DMS53 (cell line): ENCODE data around the gene ALG14.
"Not testable (repeated sequence)": the region's sequence is repeated elsewhere in the genome, so short reads cannot be mapped to it uniquely, and the experiment has no call there.

ENCODE experiments used
- DNase-seq: peaks from one replicate; lab custom pipeline; 2025; lab: John Stamatoyannopoulos, UW

ALG14 gene

GRCh38 chr1:95086949-95087533 is 14.3 kb upstream of the ALG14 start:
- peak; percentile 27 for DNase-seq

- DNase-seq = no peak
These were observed 12.6 kb upstream of the ALG14 start for GRCh38 chr1:95085376-95085775.

DNA sequence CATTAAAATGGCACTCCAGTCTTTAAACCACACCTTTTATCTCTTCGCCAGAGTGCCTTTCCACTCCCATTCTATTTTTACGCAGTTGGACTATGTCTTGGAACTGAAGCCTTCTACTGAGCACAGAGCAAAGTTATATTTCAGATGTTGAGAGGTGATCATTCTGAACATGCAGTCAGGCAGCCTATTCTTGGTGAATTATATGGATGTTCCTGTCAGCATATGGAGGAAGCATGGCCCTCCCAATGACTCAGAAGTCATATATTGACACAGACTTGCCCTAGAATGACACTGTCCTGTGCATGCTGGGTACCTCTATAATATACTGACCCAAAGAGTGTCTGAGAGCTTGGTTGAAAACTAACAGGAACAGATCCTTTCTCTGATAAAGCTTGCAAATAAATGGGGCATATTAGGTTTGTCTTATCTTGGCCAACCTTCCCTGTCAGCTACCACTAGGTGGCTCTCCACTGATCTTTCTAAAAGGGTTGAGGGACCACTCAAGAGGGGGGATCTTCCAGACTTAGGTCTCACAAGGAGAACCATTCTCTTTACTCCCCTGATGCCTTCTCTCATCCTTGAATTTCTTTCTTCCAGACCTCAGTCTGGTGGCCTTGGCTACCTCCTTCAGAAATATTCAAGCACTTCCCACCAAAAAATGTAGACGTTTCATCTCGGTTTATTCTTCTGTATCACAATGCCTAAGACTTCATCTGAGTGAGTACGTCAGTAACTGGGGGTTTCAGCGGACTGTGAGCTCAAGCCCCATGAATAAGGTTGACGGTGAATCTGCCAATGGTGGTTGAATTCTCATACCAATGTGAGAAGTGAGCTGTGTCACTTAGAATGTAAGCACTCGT is 11.8 kb upstream of the ALG14 start:
- peak; percentile 87 for DNase-seq

DNA sequence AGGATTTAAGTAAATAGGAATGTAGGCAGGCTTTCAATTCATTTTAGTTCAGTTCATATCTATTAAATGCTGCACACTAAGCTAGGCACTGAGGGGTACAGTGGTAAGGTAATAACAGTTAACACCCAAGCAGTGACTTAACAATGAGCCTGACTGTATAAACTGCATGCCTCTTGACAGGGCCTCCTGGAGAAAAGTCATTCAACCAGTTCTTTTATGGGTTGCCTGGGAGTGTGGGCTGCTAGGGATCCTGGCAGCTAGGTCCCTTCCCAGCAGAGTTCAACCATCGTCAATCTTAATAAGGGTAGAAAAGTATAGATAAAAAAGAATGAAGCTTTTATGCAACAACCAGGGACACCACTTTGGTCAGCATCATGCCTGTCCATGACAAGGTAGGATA is 8.1 kb upstream of the ALG14 start:
- DNase-seq = no peak

DNA sequence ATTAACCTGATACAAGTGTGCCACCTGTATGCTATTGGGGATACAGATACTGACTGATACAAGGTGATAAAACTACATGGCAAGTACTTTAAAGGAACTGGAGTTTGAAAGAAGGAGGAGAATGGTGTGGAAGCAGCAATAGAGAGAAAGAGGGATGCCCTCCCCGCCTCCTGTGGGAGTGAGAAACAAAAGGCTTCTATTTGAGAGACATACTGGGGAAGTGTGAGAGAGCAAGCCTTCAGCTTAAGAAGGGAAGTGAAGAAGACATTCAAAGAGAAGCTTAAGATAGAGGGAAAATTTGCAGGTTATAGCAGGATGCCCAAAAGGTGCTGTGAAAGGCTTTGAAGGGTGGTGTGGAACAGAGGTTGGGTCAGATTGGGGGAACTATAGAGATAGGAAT is 7.7 kb upstream of the ALG14 start:
- DNase-seq = no peak

DNA sequence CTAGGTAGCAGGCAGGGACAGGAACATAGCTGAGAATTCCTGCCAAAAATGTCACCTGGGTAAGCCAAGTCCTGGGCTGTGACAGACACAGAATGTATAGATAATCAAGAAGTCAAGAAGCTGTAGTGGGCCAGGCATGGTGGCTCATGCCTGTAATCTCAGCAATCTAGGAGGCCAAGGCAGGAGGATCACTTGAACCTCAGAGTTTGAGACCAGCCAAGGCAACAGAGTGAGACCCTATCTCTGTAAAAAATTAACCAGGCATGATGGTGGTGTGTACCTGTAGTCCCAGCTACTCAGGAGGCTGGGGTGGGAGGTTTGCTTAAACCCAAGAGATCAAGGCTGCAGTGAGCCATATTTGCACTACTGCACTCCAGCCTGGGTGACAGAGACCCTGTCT is 3.3 kb upstream of the ALG14 start:
- DNase-seq = no peak

GRCh38 chr1:95073446-95073845 is 695 bp upstream of the ALG14 start:
- DNase-seq = peak; percentile 65

- peak; percentile 54 for DNase-seq
These were observed 634 bp downstream of the ALG14 start for GRCh38 chr1:95072117-95072516.

DNA sequence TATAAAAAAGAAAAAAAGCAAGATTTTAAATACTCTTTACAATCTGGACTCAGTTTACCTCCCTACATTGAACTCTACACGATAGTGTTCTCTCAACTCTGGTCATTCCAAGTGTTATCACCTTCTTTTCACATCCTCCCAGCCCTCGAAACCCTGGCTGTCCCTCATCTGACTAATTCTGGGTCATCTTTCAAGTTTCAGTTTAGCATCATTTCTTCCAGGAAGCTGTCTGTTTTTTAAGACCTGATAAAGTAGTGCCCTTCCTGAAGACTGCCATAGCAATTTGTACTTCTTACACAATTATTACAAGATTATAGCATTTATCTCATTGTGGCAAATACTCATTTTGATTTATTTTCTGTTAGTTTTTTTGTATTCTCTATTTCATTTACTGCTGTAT is 1.2 kb downstream of the ALG14 start:
- no peak for DNase-seq

- DNase-seq = no peak
These were observed 3.0 kb downstream of the ALG14 start for GRCh38 chr1:95069710-95070093.

- DNase-seq = peak; percentile 87
These were observed 3.6 kb downstream of the ALG14 start for GRCh38 chr1:95068956-95069709.

- DNase-seq = no peak
These were observed 5.2 kb downstream of the ALG14 start for GRCh38 chr1:95067568-95067967.

GRCh38 chr1:95067062-95067461 is 5.7 kb downstream of the ALG14 start:
- peak; percentile 30 for DNase-seq

DNA sequence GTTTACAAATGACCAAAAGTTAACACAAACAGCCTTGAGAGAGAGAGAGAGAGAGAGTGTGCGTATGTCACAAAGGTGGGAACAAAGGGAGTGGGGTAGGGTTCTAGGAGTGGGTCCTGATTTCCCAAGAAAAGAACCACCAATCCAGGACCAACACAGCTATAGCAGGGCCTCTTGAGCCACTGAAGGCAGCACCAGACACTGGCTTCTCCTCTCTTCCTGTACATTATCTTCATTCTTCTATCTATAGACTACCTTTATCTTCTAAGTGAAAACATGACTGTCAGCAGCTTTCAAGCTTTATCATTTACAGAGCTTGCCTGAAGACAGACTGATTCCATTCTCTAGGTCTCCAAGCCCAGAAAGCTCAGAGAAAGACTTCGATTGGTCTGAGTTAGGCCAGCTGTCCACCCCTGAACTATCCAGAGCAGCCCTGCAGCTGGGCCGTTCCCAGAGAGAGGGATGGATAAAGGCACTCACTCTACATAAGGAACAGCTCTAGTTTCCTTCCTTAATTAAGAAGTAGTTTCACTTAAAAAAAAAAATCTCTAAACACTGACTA is 11.2 kb downstream of the ALG14 start:
- DNase-seq = no peak

DNA sequence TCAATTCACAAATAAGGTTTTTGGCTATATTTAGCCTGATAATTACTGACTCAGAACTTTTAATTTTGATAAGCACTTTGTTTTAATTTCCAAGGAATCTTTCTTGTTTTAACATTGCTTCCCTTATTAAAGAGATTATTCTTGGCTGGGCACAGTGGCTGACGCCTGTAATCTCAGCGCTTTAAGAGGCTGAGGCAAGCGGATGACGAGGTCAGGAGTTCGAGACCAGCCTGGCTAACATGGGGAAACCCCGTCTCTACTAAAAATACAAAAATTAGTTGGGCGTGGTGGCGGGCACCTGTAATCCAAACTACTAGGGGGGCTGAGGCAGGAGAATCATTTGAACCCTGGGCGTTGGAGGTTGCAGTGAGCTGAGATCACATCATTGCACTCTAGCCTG is 13.8 kb downstream of the ALG14 start:
- DNase-seq = no peak

GRCh38 chr1:95057351-95057750 is 15.4 kb downstream of the ALG14 start:
- DNase-seq = no peak

GRCh38 chr1:95049935-95050334 is 22.8 kb downstream of the ALG14 start:
- DNase-seq = no peak

GRCh38 chr1:95048317-95048716 is 24.4 kb downstream of the ALG14 start:
- no peak for DNase-seq

DNA sequence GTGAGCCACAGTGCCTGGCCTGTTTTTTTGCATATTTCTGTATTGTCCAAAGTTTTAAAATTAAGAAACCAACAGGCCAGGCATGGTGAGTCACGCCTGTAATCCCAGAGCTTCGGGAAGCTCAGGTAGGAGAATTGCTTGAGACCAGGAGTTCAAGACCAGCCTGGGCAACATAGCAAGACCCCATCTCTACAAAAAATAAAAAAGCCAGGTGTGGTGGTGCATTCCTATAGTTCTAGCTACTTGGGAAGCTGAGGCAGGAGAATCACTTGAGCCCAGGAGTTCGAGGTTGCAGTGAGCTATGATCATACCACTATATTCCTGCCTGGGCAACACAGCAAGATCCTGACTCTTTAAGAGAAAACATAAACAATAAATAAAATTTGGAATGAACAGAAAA is 25.1 kb downstream of the ALG14 start:
- DNase-seq = not testable (repeated sequence)

- no peak for DNase-seq
These were observed 26.4 kb downstream of the ALG14 start for GRCh38 chr1:95046359-95046758.

DNA sequence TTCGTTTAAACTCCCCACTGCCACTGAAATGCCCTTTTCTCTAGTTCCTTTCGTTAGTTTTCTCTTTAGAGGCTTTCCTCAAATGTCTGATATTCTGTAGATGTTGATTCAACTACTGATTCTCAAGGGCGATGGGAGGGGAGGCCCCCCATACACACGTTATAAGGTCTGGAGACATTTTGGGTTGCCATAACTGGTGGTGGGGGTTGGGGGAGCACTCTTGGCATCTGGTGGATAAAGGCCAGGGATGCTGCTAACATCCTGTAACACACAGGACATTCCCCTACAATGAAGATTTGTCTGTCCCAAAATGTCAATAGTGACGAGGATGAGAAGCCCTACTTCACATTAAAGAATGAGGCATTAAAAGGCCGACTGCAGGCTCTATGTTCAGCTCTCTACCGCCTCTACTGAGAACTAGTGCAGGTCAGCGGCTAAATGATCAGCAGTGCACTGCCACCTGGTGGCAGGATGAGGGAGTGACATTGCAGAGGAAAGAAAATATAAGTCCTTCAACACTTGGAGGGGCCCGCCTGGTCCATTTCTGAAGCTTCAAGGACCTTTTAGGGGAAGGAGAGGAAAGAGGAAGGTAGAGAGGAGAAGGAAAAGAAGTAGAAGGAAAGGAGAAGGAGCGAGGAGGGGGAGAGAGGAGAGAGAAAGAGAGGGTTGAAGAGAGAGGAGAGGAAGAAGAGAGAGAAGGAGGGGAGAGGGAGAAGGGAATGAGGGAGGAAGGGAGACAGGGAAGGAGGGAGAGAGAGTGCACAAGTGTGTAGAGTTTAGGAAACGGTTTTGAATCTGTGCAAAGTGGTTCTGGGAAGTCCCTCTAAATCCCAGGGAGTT is 29.4 kb downstream of the ALG14 start:
- peak; percentile 94 for DNase-seq

DNA sequence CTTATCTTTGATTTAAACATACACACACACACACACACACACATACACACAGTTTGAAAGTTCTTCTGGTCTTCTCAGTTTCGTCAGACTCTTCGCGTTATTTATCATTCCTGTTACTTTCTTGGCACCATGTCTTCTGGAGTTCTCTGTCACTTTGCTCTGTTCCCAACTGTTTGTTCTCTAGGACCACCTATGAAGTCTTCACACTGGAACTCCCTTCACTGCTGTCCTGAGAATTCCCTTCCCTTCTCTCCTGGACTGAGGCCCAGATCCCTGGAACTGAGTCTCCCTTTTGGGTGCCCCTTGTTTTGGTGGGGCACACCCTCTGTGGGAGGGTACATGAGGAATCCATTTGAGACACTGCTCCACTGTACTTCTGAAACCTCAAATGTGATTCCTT is 30.5 kb downstream of the ALG14 start:
- no peak for DNase-seq
